GM18499 (cell line): Measurements from ENCODE around the gene ANXA8L1.
"Not testable (repeated sequence)": the region's sequence is repeated elsewhere in the genome, so short reads cannot be mapped to it uniquely, and the experiment has no call there.

Experiments used
- ATAC-seq: cut with Tn5 transposase; IDR thresholded peaks from one replicate; pipeline ENCODE4 v1.9.1; 2021; ENCODE audit warnings: moderate number of reproducible peaks; ENCODE audit not compliant: insufficient read depth, unreplicated experiment

The ANXA8L1 gene

GRCh38 chr10:46375406-46375805 is at the start of gene ANXA8L1:
TSS of gene ANXA8L1 (plus strand) at chr10:46375776. CDS start at chr10:46375852, 76 bp downstream.
- not testable (repeated sequence) for ATAC-seq

- ATAC-seq, result no peak
Observed at GRCh38 chr10:46326066-46326465, 49.5 kb upstream of the ANXA8L1 start.

GRCh38 chr10:46326971-46327370 is 48.6 kb upstream of the ANXA8L1 start:
- no peak for ATAC-seq

GRCh38 chr10:46327685-46328084 is 47.9 kb upstream of the ANXA8L1 start:
- no peak for ATAC-seq

GRCh38 chr10:46328853-46329689 is 46.5 kb upstream of the ANXA8L1 start:
- no peak for ATAC-seq

- ATAC-seq, result no peak
Observed at GRCh38 chr10:46329690-46330016, 45.9 kb upstream of the ANXA8L1 start.

- no peak for ATAC-seq
Observed at GRCh38 chr10:46330894-46331293, 44.7 kb upstream of the ANXA8L1 start.

GRCh38 chr10:46365484-46365883 is 10.1 kb upstream of the ANXA8L1 start:
- not testable (repeated sequence) for ATAC-seq

- ATAC-seq, result not testable (repeated sequence)
Observed at GRCh38 chr10:46367209-46367608, 8.4 kb upstream of the ANXA8L1 start.

GRCh38 chr10:46367666-46368240 is 7.8 kb upstream of the ANXA8L1 start:
- not testable (repeated sequence) for ATAC-seq

- not testable (repeated sequence) for ATAC-seq
Observed at GRCh38 chr10:46368956-46369355, 6.6 kb upstream of the ANXA8L1 start.

- not testable (repeated sequence) for ATAC-seq
Observed at GRCh38 chr10:46374410-46374809, 1.2 kb upstream of the ANXA8L1 start.

- not testable (repeated sequence) for ATAC-seq
Observed at GRCh38 chr10:46377022-46377421, 1.4 kb downstream of the ANXA8L1 start.

- not testable (repeated sequence) for ATAC-seq
Observed at GRCh38 chr10:46377651-46378050, 2.1 kb downstream of the ANXA8L1 start.

- not testable (repeated sequence) for ATAC-seq
Observed at GRCh38 chr10:46378108-46378507, 2.5 kb downstream of the ANXA8L1 start.

GRCh38 chr10:46379233-46379848 is 3.8 kb downstream of the ANXA8L1 start:
- not testable (repeated sequence) for ATAC-seq

GRCh38 chr10:46385858-46386257 is 10.3 kb downstream of the ANXA8L1 start:
- ATAC-seq, result not testable (repeated sequence)

GRCh38 chr10:46386694-46387093 is 11.1 kb downstream of the ANXA8L1 start:
- not testable (repeated sequence) for ATAC-seq

- ATAC-seq, result not testable (repeated sequence)
Observed at GRCh38 chr10:46387309-46387902, 11.8 kb downstream of the ANXA8L1 start.

- not testable (repeated sequence) for ATAC-seq
Observed at GRCh38 chr10:46391422-46391821, 15.8 kb downstream of the ANXA8L1 start.
